Activated T-helper 1 cell treated with anti-CD3 and anti-CD28 coated beads, Interleukin-12 subunit alpha, Interleukin-12 subunit beta, Interleukin-2, Interleukin-4 antibody, amounts not matched to agents 30 ng/mL and 10 ng/mL and 1 ng/mL, durations not matched to agents 14 hours and 24 hours and 36 hours (primary cell): ENCODE measurements around the gene IL1R2. TPM values are rescaled to one million over a fixed set of nuclear protein-coding genes. Genes with fewer than 3 reads are reported as not detected.
"Not testable (repeated sequence)": the region's sequence is repeated elsewhere in the genome, so short reads cannot be mapped to it uniquely, and the experiment has no call there.

Experiments
- DNase-seq: peaks from one replicate; pipeline ENCODE4 v3.0.0; 2021; ENCODE audit warnings: low spot score
- H3K27ac Mint-ChIP-seq: one replicate; pipeline ENCODE4 v1.8.0; 2021; ENCODE audit warnings: mild to moderate bottlenecking, mixed read lengths
- H3K27me3 Mint-ChIP-seq: one replicate; pipeline ENCODE4 v1.8.0; 2022; ENCODE audit warnings: mild to moderate bottlenecking, moderate library complexity, mixed read lengths; ENCODE audit not compliant: insufficient read depth
- H3K36me3 Mint-ChIP-seq: one replicate; pipeline ENCODE4 v1.8.0; 2021; ENCODE audit warnings: low read depth, mixed read lengths
- H3K4me1 Mint-ChIP-seq: one replicate; pipeline ENCODE4 v1.8.0; 2021; ENCODE audit warnings: low read depth, mixed read lengths
- H3K4me3 Mint-ChIP-seq: one replicate; pipeline ENCODE4 v1.8.0; 2021; ENCODE audit warnings: mild to moderate bottlenecking, moderate library complexity, mixed read lengths
- H3K9me3 Mint-ChIP-seq: one replicate; pipeline ENCODE4 v1.8.0; 2021; ENCODE audit warnings: mixed read lengths
- intact Hi-C: fragments of 100-400 bp; cut with micrococcal nuclease; formaldehyde crosslinking; loops from one replicate; pipeline ENCODE4 v1.15.1; 2024
- total RNA-seq: library from RNA; stranded (reverse); gene quantifications from 2 replicates; pipeline ENCODE4 v1.2.3, GENCODE V29; 2022

The IL1R2 gene
- total RNA-seq, 1 donor from 2014 or later: 1.3 TPM

GRCh38 chr2:102065675-102066252 is 74.0 kb downstream of the IL1R2 start:
- H3K36me3 Mint-ChIP-seq: peaks cover 1% of the 10 kb centered on the region
- no peak for DNase-seq
- no peak overlapping the region for H3K4me3 Mint-ChIP-seq
- no peaks in the 10 kb centered on the region for H3K9me3 Mint-ChIP-seq
- no peak overlapping the region for H3K27ac Mint-ChIP-seq
- intact Hi-C loops: no loop called here
- H3K27me3 Mint-ChIP-seq: peaks cover 4% of the 10 kb centered on the region
- peaks cover 31% of the 10 kb centered on the region for H3K4me1 Mint-ChIP-seq

- H3K9me3 Mint-ChIP-seq: no peaks in the 10 kb centered on the region
- intact Hi-C loops: no loop called here
- H3K27ac Mint-ChIP-seq: no peak overlapping the region
- peaks cover 31% of the 10 kb centered on the region for H3K4me1 Mint-ChIP-seq
- DNase-seq: no peak
- peaks cover 4% of the 10 kb centered on the region for H3K27me3 Mint-ChIP-seq
- no peak overlapping the region for H3K4me3 Mint-ChIP-seq
- H3K36me3 Mint-ChIP-seq: peaks cover 1% of the 10 kb centered on the region
Measured at GRCh38 chr2:102066554-102066953, 74.8 kb downstream of the IL1R2 start.

- H3K4me3 Mint-ChIP-seq, DNase-seq, intact Hi-C loops, H3K27me3 Mint-ChIP-seq, H3K27ac Mint-ChIP-seq, H3K9me3 Mint-ChIP-seq, H3K36me3 Mint-ChIP-seq: not testable (repeated sequence)
- peaks cover 18% of the 10 kb centered on the region for H3K4me1 Mint-ChIP-seq
Measured at GRCh38 chr2:102068126-102068525, 76.4 kb downstream of the IL1R2 start.

- no peak overlapping the region for H3K4me3 Mint-ChIP-seq
- H3K27ac Mint-ChIP-seq: no peak overlapping the region
- H3K4me1 Mint-ChIP-seq: peaks cover 10% of the 10 kb centered on the region
- H3K27me3 Mint-ChIP-seq: peaks cover 4% of the 10 kb centered on the region
- peaks cover 3% of the 10 kb centered on the region for H3K36me3 Mint-ChIP-seq
- no peaks in the 10 kb centered on the region for H3K9me3 Mint-ChIP-seq
- DNase-seq: no peak
- intact Hi-C loops: no loop called here
Measured at GRCh38 chr2:102069311-102069974, 77.7 kb downstream of the IL1R2 start.

- no peaks in the 10 kb centered on the region for H3K9me3 Mint-ChIP-seq
- H3K36me3 Mint-ChIP-seq: peaks cover 3% of the 10 kb centered on the region
- no peak overlapping the region for H3K27ac Mint-ChIP-seq
- H3K27me3 Mint-ChIP-seq: peaks cover 4% of the 10 kb centered on the region
- peaks cover 8% of the 10 kb centered on the region for H3K4me1 Mint-ChIP-seq
- H3K4me3 Mint-ChIP-seq: no peak overlapping the region
- DNase-seq: no peak
- intact Hi-C loops: no loop called here
Measured at GRCh38 chr2:102070058-102070642, 78.4 kb downstream of the IL1R2 start.

- H3K4me1 Mint-ChIP-seq: peaks cover 15% of the 10 kb centered on the region
Measured at GRCh38 chr2:102072741-102073140, 81.0 kb downstream of the IL1R2 start.

GRCh38 chr2:102073168-102073724 is 81.5 kb downstream of the IL1R2 start:
- Mint-ChIP-seq H3K27ac (no peak overlapping the region), H3K4me3 (no peak overlapping the region), H3K27me3 (peaks cover 6% of the 10 kb centered on the region), H3K4me1 (peaks cover 15% of the 10 kb centered on the region), H3K9me3 (peaks cover 4% of the 10 kb centered on the region), H3K36me3 (peaks cover 3% of the 10 kb centered on the region)
- no peak for DNase-seq
- intact Hi-C loops: no loop called here

More at GRCh38 chr2:102072741-102073140, 81.0 kb downstream of the IL1R2 start:
- H3K27ac Mint-ChIP-seq: no peak overlapping the region
- H3K27me3 Mint-ChIP-seq: peaks cover 6% of the 10 kb centered on the region
- peaks cover 3% of the 10 kb centered on the region for H3K36me3 Mint-ChIP-seq
- H3K9me3 Mint-ChIP-seq: peaks cover 4% of the 10 kb centered on the region
- intact Hi-C loops: no loop called here
- H3K4me3 Mint-ChIP-seq: no peak overlapping the region
- DNase-seq: no peak

- Mint-ChIP-seq H3K36me3 (peaks cover 5% of the 10 kb centered on the region), H3K27ac (no peak overlapping the region), H3K9me3 (peaks cover 4% of the 10 kb centered on the region), H3K4me3 (no peak overlapping the region), H3K27me3 (peaks cover 5% of the 10 kb centered on the region), H3K4me1 (peaks cover 15% of the 10 kb centered on the region)
- intact Hi-C loops: no loop called here
- DNase-seq: no peak
Measured at GRCh38 chr2:102074152-102074783, 82.5 kb downstream of the IL1R2 start.

- intact Hi-C loops: no loop called here
- Mint-ChIP-seq H3K9me3 (peaks cover 4% of the 10 kb centered on the region), H3K36me3 (peaks cover 5% of the 10 kb centered on the region), H3K27ac (no peak overlapping the region), H3K27me3 (peaks cover 5% of the 10 kb centered on the region), H3K4me3 (no peak overlapping the region), H3K4me1 (peaks cover 24% of the 10 kb centered on the region)
- DNase-seq: no peak
Measured at GRCh38 chr2:102075479-102075878, 83.7 kb downstream of the IL1R2 start.

GRCh38 chr2:102076512-102076911 is 84.8 kb downstream of the IL1R2 start:
- H3K9me3 Mint-ChIP-seq: peaks cover 9% of the 10 kb centered on the region
- H3K36me3 Mint-ChIP-seq: peaks cover 8% of the 10 kb centered on the region
- DNase-seq: no peak
- no peak overlapping the region for H3K27ac Mint-ChIP-seq
- intact Hi-C loops: no loop called here
- peaks cover 5% of the 10 kb centered on the region for H3K27me3 Mint-ChIP-seq
- H3K4me1 Mint-ChIP-seq: peaks cover 34% of the 10 kb centered on the region
- H3K4me3 Mint-ChIP-seq: no peak overlapping the region

Other genes starting within 250 kb of the IL1R2 start
- 1.5 and 2.4 TPM in 2 replicates for gene IL1R1, start 150.8 kb downstream of the IL1R2 start, total RNA-seq
- 0.16 TPM in 1 of 2 replicates, not detected in the other for gene IL1RL2, start 195.1 kb downstream of the IL1R2 start, total RNA-seq